Osteocyte (in vitro differentiated cells): ENCODE measurements around the gene OR56B1. TPM values are rescaled to one million over a fixed set of nuclear protein-coding genes. Genes with fewer than 3 reads are reported as not detected.
"Not testable (repeated sequence)": the region's sequence is repeated elsewhere in the genome, so short reads cannot be mapped to it uniquely, and the experiment has no call there.

Experiments
- DNase-seq: peaks from one replicate; pipeline ENCODE4 v3.0.0; 2021; ENCODE audit warnings: mixed read lengths; ENCODE audit not compliant: unreplicated experiment; ENCODE audit errors: extremely low spot score
- H3K27ac Mint-ChIP-seq: one replicate; pipeline ENCODE4 v1.8.0; 2021; ENCODE audit warnings: mild to moderate bottlenecking, mixed read lengths; ENCODE audit not compliant: unreplicated experiment
- H3K27me3 Mint-ChIP-seq: one replicate; pipeline ENCODE4 v1.8.0; 2021; ENCODE audit warnings: mixed read lengths; ENCODE audit not compliant: unreplicated experiment
- H3K36me3 Mint-ChIP-seq: one replicate; pipeline ENCODE4 v1.8.0; 2021; ENCODE audit warnings: mixed read lengths; ENCODE audit not compliant: unreplicated experiment
- H3K4me1 Mint-ChIP-seq: one replicate; pipeline ENCODE4 v1.8.0; 2021; ENCODE audit warnings: mixed read lengths; ENCODE audit not compliant: unreplicated experiment
- H3K4me3 Mint-ChIP-seq: one replicate; pipeline ENCODE4 v1.8.0; 2021; ENCODE audit warnings: mild to moderate bottlenecking, moderate library complexity, mixed read lengths; ENCODE audit not compliant: unreplicated experiment
- H3K9me3 Mint-ChIP-seq: one replicate; pipeline ENCODE4 v1.8.0; 2021; ENCODE audit warnings: mixed read lengths; ENCODE audit not compliant: unreplicated experiment
- CTCF ChIP-seq: fragments of 200-600 bp; sonication (generic); IDR thresholded peaks from 2 replicates; pipeline ENCODE4 v1.5.0; 2021; ENCODE audit warnings: antibody characterized with exemption, mild to moderate bottlenecking, moderate library complexity
- total RNA-seq: library from RNA; stranded (reverse); gene quantifications from 2 replicates; pipeline ENCODE4 v1.2.1, GENCODE V29; 2021

OR56B1 gene
- total RNA-seq, 1 donor from 2014 or later, result not detected

- DNase-seq, result no peak
- TF ChIP-seq CTCF, result no peak
- H3K4me3 Mint-ChIP-seq, result no peak overlapping the region
- H3K27me3 Mint-ChIP-seq, result peaks cover 8% of the 10 kb centered on the region
- no peaks in the 10 kb centered on the region for H3K9me3 Mint-ChIP-seq
- H3K4me1 Mint-ChIP-seq, result peaks cover 6% of the 10 kb centered on the region
- peaks cover 21% of the 10 kb centered on the region for H3K36me3 Mint-ChIP-seq
- H3K27ac Mint-ChIP-seq, result no peak overlapping the region
These were observed 22.6 kb upstream of the OR56B1 start for GRCh38 chr11:5713695-5714094.

DNA sequence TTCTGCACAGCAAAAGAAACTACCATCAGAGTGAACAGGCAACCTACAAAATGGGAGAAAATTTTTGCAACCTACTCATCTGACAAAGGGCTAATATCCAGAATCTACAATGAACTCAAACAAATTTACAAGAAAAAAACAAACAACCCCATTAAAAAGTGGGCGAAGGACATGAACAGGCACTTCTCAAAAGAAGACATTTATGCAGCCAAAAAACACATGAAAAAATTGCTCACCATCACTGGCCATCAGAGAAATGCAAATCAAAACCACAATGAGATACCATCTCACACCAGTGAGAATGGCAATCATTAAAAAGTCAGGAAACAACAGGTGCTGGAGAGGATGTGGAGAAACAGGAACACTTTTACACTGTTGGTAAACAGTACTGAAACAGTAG lies 19.7 kb upstream of the OR56B1 start:
- H3K4me1 Mint-ChIP-seq, result peaks cover 23% of the 10 kb centered on the region
- not testable (repeated sequence) for H3K4me3 Mint-ChIP-seq, DNase-seq, H3K9me3 Mint-ChIP-seq, H3K36me3 Mint-ChIP-seq, H3K27ac Mint-ChIP-seq
- H3K27me3 Mint-ChIP-seq, result peaks cover 12% of the 10 kb centered on the region

DNA sequence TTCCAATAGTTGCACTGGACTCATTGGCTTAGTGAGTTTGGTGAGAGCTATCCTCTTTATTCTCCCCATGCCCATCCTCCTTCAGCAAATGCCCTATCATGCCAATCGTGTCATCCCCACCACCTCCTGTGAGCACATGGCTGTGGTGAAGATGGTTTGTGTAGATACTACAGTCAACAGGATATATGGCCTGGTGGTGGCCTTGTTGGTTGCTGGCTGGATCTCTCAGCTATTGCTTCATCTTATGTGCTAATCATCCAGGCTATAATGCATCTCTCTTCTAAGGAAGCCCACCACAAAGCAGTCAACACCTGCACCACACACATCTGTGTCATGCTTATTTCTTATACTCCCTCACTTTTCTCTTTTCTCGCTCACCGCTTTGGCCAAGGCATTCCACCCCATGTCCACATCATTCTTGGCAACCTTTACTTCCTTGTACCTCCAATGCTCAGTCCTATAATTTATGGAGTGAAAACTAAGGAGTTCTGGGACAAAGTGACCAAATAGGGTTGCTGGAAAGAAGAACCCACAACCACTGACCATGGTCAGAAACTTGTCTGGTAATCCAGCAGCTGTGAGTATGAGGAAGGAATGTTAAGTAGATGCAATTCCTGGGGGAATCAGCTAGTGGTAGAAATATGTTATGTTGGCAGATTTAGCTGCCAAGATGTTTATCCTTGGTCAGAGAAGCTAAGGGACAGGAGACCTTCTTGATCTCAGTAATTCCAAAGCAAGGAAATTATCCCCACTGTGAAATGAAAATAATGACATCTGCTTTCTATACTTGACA lies 16.3 kb upstream of the OR56B1 start:
- Mint-ChIP-seq H3K36me3 (no peaks in the 10 kb centered on the region), H3K4me3 (no peak overlapping the region), H3K4me1 (peaks cover 23% of the 10 kb centered on the region), H3K9me3 (peaks cover 6% of the 10 kb centered on the region), H3K27me3 (peaks cover 34% of the 10 kb centered on the region), H3K27ac (no peak overlapping the region)
- TF ChIP-seq CTCF, result no peak
- DNase-seq, result no peak

GRCh38 chr11:5722622-5723021 lies 13.6 kb upstream of the OR56B1 start:
- no peak for TF ChIP-seq CTCF
- Mint-ChIP-seq H3K4me1 (peaks cover 23% of the 10 kb centered on the region), H3K4me3 (no peak overlapping the region), H3K27me3 (peaks cover 51% of the 10 kb centered on the region), H3K9me3 (peaks cover 6% of the 10 kb centered on the region), H3K27ac (no peak overlapping the region), H3K36me3 (no peaks in the 10 kb centered on the region)
- DNase-seq, result no peak

DNA sequence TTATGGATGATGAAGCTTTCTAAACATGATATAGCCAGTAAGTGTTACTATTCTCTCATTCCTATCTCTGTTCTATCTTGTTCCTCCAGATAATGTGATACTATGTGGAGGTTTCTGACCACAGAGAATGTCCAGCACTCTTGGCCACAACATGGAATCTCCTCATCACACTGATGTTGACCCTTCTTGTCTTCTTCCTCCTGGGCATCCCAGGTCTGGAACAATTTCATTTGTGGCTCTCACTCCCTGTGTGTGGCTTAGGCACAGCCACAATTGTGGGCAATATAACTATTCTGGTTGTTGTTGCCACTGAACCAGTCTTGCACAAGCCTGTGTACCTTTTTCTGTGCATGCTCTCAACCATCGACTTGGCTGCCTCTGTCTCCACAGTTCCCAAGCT lies 9.9 kb upstream of the OR56B1 start:
- TF ChIP-seq CTCF, result no peak
- Mint-ChIP-seq H3K9me3 (no peaks in the 10 kb centered on the region), H3K4me1 (no peaks in the 10 kb centered on the region), H3K4me3 (no peak overlapping the region), H3K27ac (no peak overlapping the region), H3K36me3 (no peaks in the 10 kb centered on the region), H3K27me3 (peaks cover 71% of the 10 kb centered on the region)
- DNase-seq, result no peak
